ENCODE measurements around the gene TMEM217. TPM values are rescaled to one million over a fixed set of nuclear protein-coding genes. Genes with fewer than 3 reads are reported as not detected.
A peak's percentile ranks its signal among the peaks of the same experiment; 100 is the strongest.

TMEM217 gene
- total and polyA plus RNA-seq, 12 donors = 1.5 to 26.7 (median 5.6) TPM; not detected in 1

GRCh38 chr6:37288247-37288646 lies 30.3 kb upstream of the TMEM217 start:
- no peak overlapping the region for H3K4me3 ChIP-seq
- WGBS, 4 donors = 48 to 59% (median 56%) methylated on average over 2 of the region's 2 CpGs
- H3K27me3 ChIP-seq = no peaks in the 10 kb centered on the region
- no peak overlapping the region for H3K27ac ChIP-seq
- H3K4me1 ChIP-seq (replicated peaks in 1 of 2) = peaks cover 14 to 16% of the 10 kb centered on the region in 2 donors
- intact Hi-C loops (cut with DNase I) = no loop called here
- TF ChIP-seq CTCF (IDR thresholded peaks at IDR 0.05) (no peak), POLR2A (IDR thresholded peaks at IDR 0.05) (no peak)
- no peaks in the 10 kb centered on the region for H3K9me3 ChIP-seq (replicated peaks in 1 of 3)
- peak in 4 of 7 donors; percentile 29 to 44 (median 36) for DNase-seq
- peaks cover 0 to 37% of the 10 kb centered on the region in 2 donors for H3K36me3 ChIP-seq (replicated peaks in 1 of 2)

- 90 to 94% (median 92%) methylated on average over 2 of the region's 2 CpGs for WGBS, 4 donors
- Histone ChIP-seq H3K36me3 (replicated peaks in 1 of 2) (peaks cover 0 to 42% of the 10 kb centered on the region in 2 donors), H3K27ac (no peak overlapping the region), H3K27me3 (no peaks in the 10 kb centered on the region), H3K4me3 (no peak overlapping the region), H3K4me1 (replicated peaks in 1 of 2) (peaks cover 20 to 22% of the 10 kb centered on the region in 2 donors), H3K9me3 (replicated peaks in 1 of 3) (no peaks in the 10 kb centered on the region)
- intact Hi-C loops (cut with DNase I) = no loop called here
- TF ChIP-seq POLR2A (IDR thresholded peaks at IDR 0.05) = no peak
- no peak for TF ChIP-seq CTCF (IDR thresholded peaks at IDR 0.05)
- no peak for DNase-seq
These were observed 29.7 kb upstream of the TMEM217 start for GRCh38 chr6:37287519-37288157.

DNA sequence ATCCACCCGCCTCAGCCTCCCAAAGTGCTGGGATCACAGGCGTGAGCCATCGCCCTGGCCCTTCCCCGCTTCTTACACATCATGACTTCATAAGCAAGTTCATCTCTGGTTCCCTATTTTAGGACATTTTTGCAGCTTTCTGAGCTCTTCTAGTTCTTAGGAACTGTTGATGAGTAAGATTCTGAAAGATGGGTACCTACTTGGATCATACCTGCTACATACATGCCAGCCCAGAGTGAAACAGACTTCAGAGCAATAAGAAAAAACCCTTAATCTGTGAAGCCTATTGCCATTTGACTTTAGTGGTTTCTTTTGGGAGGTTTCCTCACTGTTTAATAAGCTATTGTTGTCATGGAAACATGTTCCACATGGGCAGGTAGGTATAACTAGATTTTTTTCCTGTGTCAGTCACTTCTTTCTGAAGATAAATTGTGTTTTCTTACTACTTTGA lies 27.9 kb upstream of the TMEM217 start:
- Histone ChIP-seq H3K27ac (no peak overlapping the region), H3K27me3 (no peaks in the 10 kb centered on the region), H3K4me1 (replicated peaks in 1 of 2) (peaks cover 28 to 31% of the 10 kb centered on the region in 2 donors), H3K9me3 (replicated peaks in 1 of 3) (no peaks in the 10 kb centered on the region), H3K4me3 (no peak overlapping the region), H3K36me3 (replicated peaks in 1 of 2) (peaks cover 0 to 28% of the 10 kb centered on the region in 2 donors)
- TF ChIP-seq CTCF (IDR thresholded peaks at IDR 0.05) (no peak), POLR2A (IDR thresholded peaks at IDR 0.05) (no peak)
- no peak for DNase-seq
- intact Hi-C loops (cut with DNase I) = no loop called here
- 96 to 100% (median 100%) methylated on average over 4 of the region's 4 CpGs for WGBS, 4 donors

GRCh38 chr6:37284781-37285180 lies 26.8 kb upstream of the TMEM217 start:
- H3K4me3 ChIP-seq = no peak overlapping the region
- H3K27ac ChIP-seq = peak overlapping the region in 3 of 5 donors; percentile 52 to 81 (median 80)
- TF ChIP-seq POLR2A (IDR thresholded peaks at IDR 0.05) (no peak), CTCF (IDR thresholded peaks at IDR 0.05) (no peak)
- 78 to 92% (median 84%) methylated on average over 3 to 4 of the region's 4 CpGs for WGBS, 4 donors
- H3K9me3 ChIP-seq (replicated peaks in 1 of 3) = no peaks in the 10 kb centered on the region
- no peaks in the 10 kb centered on the region for H3K27me3 ChIP-seq
- peaks cover 0 to 26% of the 10 kb centered on the region in 2 donors for H3K36me3 ChIP-seq (replicated peaks in 1 of 2)
- intact Hi-C loops (cut with DNase I) = no loop called here
- peaks cover 28 to 31% of the 10 kb centered on the region in 2 donors for H3K4me1 ChIP-seq (replicated peaks in 1 of 2)
- DNase-seq = no peak
